ENCODE measurements around the gene LDHAL6A.

The LDHAL6A gene

DNA sequence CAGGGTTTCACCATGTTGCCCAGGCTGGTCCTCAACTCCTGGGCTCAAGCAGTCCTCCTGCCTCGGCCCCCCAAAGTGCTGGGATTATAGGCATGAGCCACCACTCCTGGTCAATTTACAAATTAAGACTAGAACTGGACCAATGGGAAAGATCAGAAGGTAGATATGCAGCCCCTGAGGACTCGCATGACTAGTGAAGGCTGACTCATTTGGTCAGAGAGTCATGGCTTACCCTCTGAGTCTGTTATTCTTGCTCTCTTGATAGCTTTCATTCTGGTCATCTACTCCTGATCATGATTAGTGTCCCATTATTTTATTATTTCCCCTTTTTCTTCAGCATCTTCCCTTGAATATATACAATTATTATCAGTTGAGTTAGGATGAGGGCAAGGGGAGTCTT, 2.7 kb upstream of the LDHAL6A start:
- TF ChIP-seq CEBPB (IDR thresholded peaks at IDR 0.05), result no peak
- no peak for TF ChIP-seq YY1 (IDR thresholded peaks at IDR 0.05; ENCODE audit: low read depth)
- TF ChIP-seq RAD21 (IDR thresholded peaks at IDR 0.05; ENCODE audit: low read depth), result no peak
- TF ChIP-seq TCF12 (IDR thresholded peaks at IDR 0.05; ENCODE audit: low read depth), result no peak
- TF ChIP-seq TEAD4 (IDR thresholded peaks at IDR 0.05), result no peak
- no peak for TF ChIP-seq EGR1 (IDR thresholded peaks at IDR 0.05)
- TF ChIP-seq USF1 (IDR thresholded peaks at IDR 0.05), result no peak
- TF ChIP-seq CREB1 (IDR thresholded peaks at IDR 0.05; ENCODE audit: low read depth), result no peak
- no peak for TF ChIP-seq MAX (IDR thresholded peaks at IDR 0.05)
- TF ChIP-seq EP300 (IDR thresholded peaks at IDR 0.05; ENCODE audit: borderline replicate concordance), result no peak
- TF ChIP-seq ZBTB7A (IDR thresholded peaks at IDR 0.05; ENCODE audit: low read depth), result no peak
- TF ChIP-seq TAF1 (IDR thresholded peaks at IDR 0.05; ENCODE audit: low read depth), result no peak
- TF ChIP-seq FOXM1 (IDR thresholded peaks at IDR 0.05; ENCODE audit: borderline replicate concordance, low read depth), result no peak
- no peak for TF ChIP-seq REST (IDR thresholded peaks at IDR 0.05; ENCODE audit: low read depth)
- no peak for TF ChIP-seq NFIC (IDR thresholded peaks at IDR 0.05)

GRCh38 chr11:18457450-18457849, 1.8 kb downstream of the LDHAL6A start:
- TF ChIP-seq CREB1 (IDR thresholded peaks at IDR 0.05; ENCODE audit: low read depth) (no peak), MAX (IDR thresholded peaks at IDR 0.05) (no peak), TEAD4 (IDR thresholded peaks at IDR 0.05) (no peak), EP300 (IDR thresholded peaks at IDR 0.05; ENCODE audit: borderline replicate concordance) (no peak), TAF1 (IDR thresholded peaks at IDR 0.05; ENCODE audit: low read depth) (no peak), RAD21 (IDR thresholded peaks at IDR 0.05; ENCODE audit: low read depth) (no peak)

DNA sequence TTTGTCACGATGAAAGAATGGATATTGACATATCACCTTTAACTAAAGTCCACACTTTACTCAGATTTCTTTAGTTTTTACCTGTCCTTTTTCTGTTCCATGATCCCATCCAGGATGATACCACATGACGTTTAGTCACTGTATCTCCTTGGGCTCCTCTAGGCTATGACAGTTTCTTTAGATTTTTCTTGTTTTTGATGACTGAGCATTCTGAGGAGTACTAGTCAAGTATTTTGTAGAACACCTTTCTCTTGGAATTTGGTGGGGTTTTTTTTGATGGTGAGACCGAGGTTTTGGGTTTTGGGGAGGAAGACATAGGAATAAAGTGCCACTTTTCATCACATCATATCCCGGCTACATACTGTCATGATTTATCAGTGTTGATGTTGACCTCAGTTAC, 4.0 kb downstream of the LDHAL6A start:
- no peak for TF ChIP-seq FOXM1 (IDR thresholded peaks at IDR 0.05; ENCODE audit: borderline replicate concordance, low read depth)
- TF ChIP-seq ZBTB7A (IDR thresholded peaks at IDR 0.05; ENCODE audit: low read depth), result no peak

DNA sequence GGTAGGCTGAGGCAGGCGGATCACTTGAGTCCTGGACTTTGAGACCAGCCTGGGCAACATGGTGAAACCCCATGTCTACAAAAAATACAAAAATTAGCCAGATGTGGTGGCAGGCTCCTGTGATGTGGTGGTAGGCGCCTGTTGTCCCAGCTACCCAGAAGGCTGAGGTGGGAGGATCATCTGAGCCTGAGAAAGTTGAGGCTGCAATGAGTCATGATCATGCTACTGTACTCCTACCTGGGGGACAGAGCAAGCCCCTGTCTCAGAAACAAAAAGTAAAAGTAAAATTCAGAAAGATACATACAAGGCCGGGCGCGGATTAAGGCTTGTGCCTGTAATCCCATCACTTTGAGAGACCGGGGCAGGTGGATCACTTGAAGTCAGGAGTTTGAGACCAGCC, 6.3 kb downstream of the LDHAL6A start:
- TF ChIP-seq EP300 (IDR thresholded peaks at IDR 0.05; ENCODE audit: borderline replicate concordance), result no peak
- TF ChIP-seq USF1 (IDR thresholded peaks at IDR 0.05), result no peak
- no peak for TF ChIP-seq MAX (IDR thresholded peaks at IDR 0.05)
- no peak for TF ChIP-seq EGR1 (IDR thresholded peaks at IDR 0.05)
- TF ChIP-seq CEBPB (IDR thresholded peaks at IDR 0.05), result no peak

GRCh38 chr11:18463439-18463838, 7.8 kb downstream of the LDHAL6A start:
- TF ChIP-seq REST (IDR thresholded peaks at IDR 0.05; ENCODE audit: low read depth) (no peak), EGR1 (IDR thresholded peaks at IDR 0.05) (no peak), YY1 (IDR thresholded peaks at IDR 0.05; ENCODE audit: low read depth) (no peak)

DNA sequence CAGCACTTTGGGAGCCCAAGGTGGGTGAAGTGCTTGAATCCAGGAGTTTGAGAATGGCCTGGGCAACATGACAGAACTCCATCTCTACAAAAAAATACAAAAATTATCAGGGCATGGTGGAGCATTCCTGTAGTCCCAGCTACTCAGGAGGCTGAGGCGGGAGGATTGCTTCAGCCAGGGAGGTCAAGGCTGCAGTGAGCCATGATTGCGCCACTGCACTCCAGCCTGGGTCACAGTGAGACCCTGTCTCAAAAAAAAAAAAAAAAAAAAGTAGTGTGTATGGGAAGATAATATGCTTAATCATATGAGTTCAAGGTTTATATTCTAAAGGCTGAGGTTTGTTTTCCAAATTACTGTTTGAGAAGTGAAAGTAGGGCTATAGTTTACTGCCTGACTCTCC, 10.7 kb downstream of the LDHAL6A start:
- TF ChIP-seq MAX (IDR thresholded peaks at IDR 0.05), result no peak
- no peak for TF ChIP-seq CEBPB (IDR thresholded peaks at IDR 0.05)
- TF ChIP-seq YY1 (IDR thresholded peaks at IDR 0.05; ENCODE audit: low read depth), result no peak
- no peak for TF ChIP-seq TAF1 (IDR thresholded peaks at IDR 0.05; ENCODE audit: low read depth)
- no peak for TF ChIP-seq TEAD4 (IDR thresholded peaks at IDR 0.05)
- no peak for TF ChIP-seq CREB1 (IDR thresholded peaks at IDR 0.05; ENCODE audit: low read depth)
- TF ChIP-seq RAD21 (IDR thresholded peaks at IDR 0.05; ENCODE audit: low read depth), result no peak
- no peak for TF ChIP-seq REST (IDR thresholded peaks at IDR 0.05; ENCODE audit: low read depth)
